ENCODE measurements around the gene VSNL1. TPM values are rescaled to one million over a fixed set of nuclear protein-coding genes. Genes with fewer than 3 reads are reported as not detected.

VSNL1 gene
- total and polyA plus RNA-seq, 2 donors, result 0.47 to 1.4 TPM

- H3K27ac ChIP-seq (ENCODE audit: low read depth in 1 of 2, low read length in 1 of 2), result no peak overlapping the region
- H3K9me3 ChIP-seq (ENCODE audit: control insufficient read depth in 2 of 2, insufficient read depth in 1 of 2, low read length in 1 of 2), result no peaks in the 10 kb centered on the region
- H3K4me1 ChIP-seq (ENCODE audit: control insufficient read depth in 2 of 2, insufficient read depth in 2 of 2, low read length in 2 of 2), result no peaks in the 10 kb centered on the region
- H3K4me3 ChIP-seq (ENCODE audit: low read length in 2 of 2), result no peak overlapping the region
- no peaks in the 10 kb centered on the region for H3K27me3 ChIP-seq (ENCODE audit: control insufficient read depth in 2 of 2, insufficient read depth in 1 of 2, low read length in 1 of 2)
- H3K36me3 ChIP-seq (ENCODE audit: control insufficient read depth in 2 of 2, insufficient read depth in 2 of 2, low read length in 1 of 2), result peaks cover 0 to 13% of the 10 kb centered on the region in 2 donors
- DNase-seq (ENCODE audit: low read depth in 6 of 9, low spot score in 9 of 9), result no peak
Observed at GRCh38 chr2:17674817-17675216, 134.3 kb downstream of the VSNL1 start.

- H3K9me3 ChIP-seq (ENCODE audit: control insufficient read depth in 2 of 2, insufficient read depth in 1 of 2, low read length in 1 of 2), result no peaks in the 10 kb centered on the region
- no peak for DNase-seq (ENCODE audit: low read depth in 6 of 9, low spot score in 9 of 9)
- no peak overlapping the region for H3K4me3 ChIP-seq (ENCODE audit: low read length in 2 of 2)
- H3K4me1 ChIP-seq (ENCODE audit: control insufficient read depth in 2 of 2, insufficient read depth in 2 of 2, low read length in 2 of 2), result no peaks in the 10 kb centered on the region
- H3K27ac ChIP-seq (ENCODE audit: low read depth in 1 of 2, low read length in 1 of 2), result no peak overlapping the region
- H3K36me3 ChIP-seq (ENCODE audit: control insufficient read depth in 2 of 2, insufficient read depth in 2 of 2, low read length in 1 of 2), result peaks cover 0 to 23% of the 10 kb centered on the region in 2 donors
- no peaks in the 10 kb centered on the region for H3K27me3 ChIP-seq (ENCODE audit: control insufficient read depth in 2 of 2, insufficient read depth in 1 of 2, low read length in 1 of 2)
- 97% methylated on average over 3 of the region's 3 CpGs for WGBS
Observed at GRCh38 chr2:17680119-17680518, 139.6 kb downstream of the VSNL1 start.

- H3K36me3 ChIP-seq (ENCODE audit: control insufficient read depth in 2 of 2, insufficient read depth in 2 of 2, low read length in 1 of 2), result peaks cover 4 to 30% of the 10 kb centered on the region in 2 donors
- DNase-seq (ENCODE audit: low read depth in 6 of 9, low spot score in 9 of 9), result no peak
- WGBS, result 97% methylated on average over 6 of the region's 6 CpGs
Observed at GRCh38 chr2:17682098-17682857, 141.8 kb downstream of the VSNL1 start.

GRCh38 chr2:17683981-17684380 is 143.5 kb downstream of the VSNL1 start:
- Histone ChIP-seq H3K4me1 (ENCODE audit: control insufficient read depth in 2 of 2, insufficient read depth in 2 of 2, low read length in 2 of 2) (no peaks in the 10 kb centered on the region), H3K4me3 (ENCODE audit: low read length in 2 of 2) (no peak overlapping the region), H3K27ac (ENCODE audit: low read depth in 1 of 2, low read length in 1 of 2) (no peak overlapping the region), H3K27me3 (ENCODE audit: control insufficient read depth in 2 of 2, insufficient read depth in 1 of 2, low read length in 1 of 2) (no peaks in the 10 kb centered on the region), H3K36me3 (ENCODE audit: control insufficient read depth in 2 of 2, insufficient read depth in 2 of 2, low read length in 1 of 2) (peaks cover 4 to 33% of the 10 kb centered on the region in 2 donors), H3K9me3 (ENCODE audit: control insufficient read depth in 2 of 2, insufficient read depth in 1 of 2, low read length in 1 of 2) (no peaks in the 10 kb centered on the region)
- DNase-seq (ENCODE audit: low read depth in 6 of 9, low spot score in 9 of 9), result no peak
- 98% methylated on average over 2 of the region's 2 CpGs for WGBS

More at GRCh38 chr2:17682098-17682857, 141.8 kb downstream of the VSNL1 start:
- Histone ChIP-seq H3K27ac (ENCODE audit: low read depth in 1 of 2, low read length in 1 of 2) (no peak overlapping the region), H3K9me3 (ENCODE audit: control insufficient read depth in 2 of 2, insufficient read depth in 1 of 2, low read length in 1 of 2) (no peaks in the 10 kb centered on the region), H3K4me1 (ENCODE audit: control insufficient read depth in 2 of 2, insufficient read depth in 2 of 2, low read length in 2 of 2) (no peaks in the 10 kb centered on the region), H3K4me3 (ENCODE audit: low read length in 2 of 2) (no peak overlapping the region), H3K27me3 (ENCODE audit: control insufficient read depth in 2 of 2, insufficient read depth in 1 of 2, low read length in 1 of 2) (no peaks in the 10 kb centered on the region)

- H3K4me3 ChIP-seq (ENCODE audit: low read length in 2 of 2), result no peak overlapping the region
- no peak for DNase-seq (ENCODE audit: low read depth in 6 of 9, low spot score in 9 of 9)
- H3K9me3 ChIP-seq (ENCODE audit: control insufficient read depth in 2 of 2, insufficient read depth in 1 of 2, low read length in 1 of 2), result no peaks in the 10 kb centered on the region
- no peaks in the 10 kb centered on the region for H3K4me1 ChIP-seq (ENCODE audit: control insufficient read depth in 2 of 2, insufficient read depth in 2 of 2, low read length in 2 of 2)
- H3K27ac ChIP-seq (ENCODE audit: low read depth in 1 of 2, low read length in 1 of 2), result no peak overlapping the region
- peaks cover 7 to 20% of the 10 kb centered on the region in 2 donors for H3K36me3 ChIP-seq (ENCODE audit: control insufficient read depth in 2 of 2, insufficient read depth in 2 of 2, low read length in 1 of 2)
- 96% methylated on average over 1 of the region's 1 CpG for WGBS
- H3K27me3 ChIP-seq (ENCODE audit: control insufficient read depth in 2 of 2, insufficient read depth in 1 of 2, low read length in 1 of 2), result no peaks in the 10 kb centered on the region
Observed at GRCh38 chr2:17688600-17688999, 148.1 kb downstream of the VSNL1 start.

GRCh38 chr2:17689010-17689409 is 148.5 kb downstream of the VSNL1 start:
- Histone ChIP-seq H3K4me1 (ENCODE audit: control insufficient read depth in 2 of 2, insufficient read depth in 2 of 2, low read length in 2 of 2) (no peaks in the 10 kb centered on the region), H3K27ac (ENCODE audit: low read depth in 1 of 2, low read length in 1 of 2) (no peak overlapping the region), H3K27me3 (ENCODE audit: control insufficient read depth in 2 of 2, insufficient read depth in 1 of 2, low read length in 1 of 2) (no peaks in the 10 kb centered on the region), H3K9me3 (ENCODE audit: control insufficient read depth in 2 of 2, insufficient read depth in 1 of 2, low read length in 1 of 2) (no peaks in the 10 kb centered on the region), H3K36me3 (ENCODE audit: control insufficient read depth in 2 of 2, insufficient read depth in 2 of 2, low read length in 1 of 2) (peaks cover 11 to 24% of the 10 kb centered on the region in 2 donors), H3K4me3 (ENCODE audit: low read length in 2 of 2) (no peak overlapping the region)
- 98% methylated on average over 6 of the region's 6 CpGs for WGBS
- DNase-seq (ENCODE audit: low read depth in 6 of 9, low spot score in 9 of 9), result no peak

- H3K9me3 ChIP-seq (ENCODE audit: control insufficient read depth in 2 of 2, insufficient read depth in 1 of 2, low read length in 1 of 2), result no peaks in the 10 kb centered on the region
- H3K4me3 ChIP-seq (ENCODE audit: low read length in 2 of 2), result no peak overlapping the region
- peaks cover 14 to 30% of the 10 kb centered on the region in 2 donors for H3K36me3 ChIP-seq (ENCODE audit: control insufficient read depth in 2 of 2, insufficient read depth in 2 of 2, low read length in 1 of 2)
- no peaks in the 10 kb centered on the region for H3K27me3 ChIP-seq (ENCODE audit: control insufficient read depth in 2 of 2, insufficient read depth in 1 of 2, low read length in 1 of 2)
- H3K4me1 ChIP-seq (ENCODE audit: control insufficient read depth in 2 of 2, insufficient read depth in 2 of 2, low read length in 2 of 2), result no peaks in the 10 kb centered on the region
- WGBS, result 98% methylated on average over 7 of the region's 7 CpGs
- DNase-seq (ENCODE audit: low read depth in 6 of 9, low spot score in 9 of 9), result no peak
- H3K27ac ChIP-seq (ENCODE audit: low read depth in 1 of 2, low read length in 1 of 2), result no peak overlapping the region
Observed at GRCh38 chr2:17690776-17691175, 150.3 kb downstream of the VSNL1 start.

Other genes starting within 250 kb of the VSNL1 start
- gene RAD51AP2, start 22.3 kb upstream of the VSNL1 start, total RNA-seq, result not detected
- 0.18 TPM for gene RAD51AP2, start 22.3 kb upstream of the VSNL1 start, polyA plus RNA-seq
- 23.3 TPM for gene SMC6, start 213.1 kb downstream of the VSNL1 start, total RNA-seq
- gene SMC6, start 213.1 kb downstream of the VSNL1 start, polyA plus RNA-seq, result 15.9 TPM
- gene GEN1, start 213.4 kb downstream of the VSNL1 start, total RNA-seq, result 9.5 TPM
- gene GEN1, start 213.4 kb downstream of the VSNL1 start, polyA plus RNA-seq, result 6.6 TPM

All from thymus (tissue), 11 donors.